ENCODE data around the gene DACH1. TPM values are rescaled to one million over a fixed set of nuclear protein-coding genes. Genes with fewer than 3 reads are reported as not detected.

DACH1 gene
- total and polyA plus RNA-seq, 2 of the 8 experiments (the other 6 are each of a cell fraction or from before 2014, with no cell fraction given): 0.12 to 0.67 TPM

DNA sequence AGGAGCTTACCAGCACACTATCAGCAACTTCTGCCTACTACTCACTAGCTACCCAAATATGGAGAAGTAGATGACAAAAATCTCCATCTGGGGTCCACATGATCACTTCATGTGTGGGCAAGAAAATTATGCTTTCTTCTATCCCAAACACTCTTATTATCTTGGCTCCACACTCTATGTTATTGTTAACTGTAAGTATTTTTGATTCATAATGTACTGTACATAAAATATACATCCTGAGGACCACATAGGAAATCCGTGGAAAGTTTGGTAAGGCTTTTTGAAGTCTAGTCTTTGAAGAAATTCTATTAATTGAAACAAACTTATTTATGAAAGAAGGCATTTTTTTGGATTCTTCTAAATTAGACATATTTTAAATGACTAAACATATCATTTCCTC, 378.8 kb downstream of the DACH1 start (continued):
- TF ChIP-seq, protein P1, sequence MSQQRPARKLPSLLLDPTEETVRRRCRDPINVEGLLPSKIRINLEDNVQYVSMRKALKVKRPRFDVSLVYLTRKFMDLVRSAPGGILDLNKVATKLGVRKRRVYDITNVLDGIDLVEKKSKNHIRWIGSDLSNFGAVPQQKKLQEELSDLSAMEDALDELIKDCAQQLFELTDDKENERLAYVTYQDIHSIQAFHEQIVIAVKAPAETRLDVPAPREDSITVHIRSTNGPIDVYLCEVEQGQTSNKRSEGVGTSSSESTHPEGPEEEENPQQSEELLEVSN (IDR thresholded peaks at IDR 0.05): no peak
- no peak for TF ChIP-seq KDM1A (IDR thresholded peaks at IDR 0.05; ENCODE audit: borderline replicate concordance, low read length)
- no peak for TF ChIP-seq CREB1 (IDR thresholded peaks at IDR 0.05)
- no peak for TF ChIP-seq JUND (IDR thresholded peaks at IDR 0.05; ENCODE audit: low read length)
- TF ChIP-seq, protein P2, sequence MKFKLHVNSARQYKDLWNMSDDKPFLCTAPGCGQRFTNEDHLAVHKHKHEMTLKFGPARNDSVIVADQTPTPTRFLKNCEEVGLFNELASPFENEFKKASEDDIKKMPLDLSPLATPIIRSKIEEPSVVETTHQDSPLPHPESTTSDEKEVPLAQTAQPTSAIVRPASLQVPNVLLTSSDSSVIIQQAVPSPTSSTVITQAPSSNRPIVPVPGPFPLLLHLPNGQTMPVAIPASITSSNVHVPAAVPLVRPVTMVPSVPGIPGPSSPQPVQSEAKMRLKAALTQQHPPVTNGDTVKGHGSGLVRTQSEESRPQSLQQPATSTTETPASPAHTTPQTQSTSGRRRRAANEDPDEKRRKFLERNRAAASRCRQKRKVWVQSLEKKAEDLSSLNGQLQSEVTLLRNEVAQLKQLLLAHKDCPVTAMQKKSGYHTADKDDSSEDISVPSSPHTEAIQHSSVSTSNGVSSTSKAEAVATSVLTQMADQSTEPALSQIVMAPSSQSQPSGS (IDR thresholded peaks at IDR 0.05; ENCODE audit: low read length): no peak

Data from H1 (cell line).